ENCODE data around the gene STARD13.

The STARD13 gene

DNA sequence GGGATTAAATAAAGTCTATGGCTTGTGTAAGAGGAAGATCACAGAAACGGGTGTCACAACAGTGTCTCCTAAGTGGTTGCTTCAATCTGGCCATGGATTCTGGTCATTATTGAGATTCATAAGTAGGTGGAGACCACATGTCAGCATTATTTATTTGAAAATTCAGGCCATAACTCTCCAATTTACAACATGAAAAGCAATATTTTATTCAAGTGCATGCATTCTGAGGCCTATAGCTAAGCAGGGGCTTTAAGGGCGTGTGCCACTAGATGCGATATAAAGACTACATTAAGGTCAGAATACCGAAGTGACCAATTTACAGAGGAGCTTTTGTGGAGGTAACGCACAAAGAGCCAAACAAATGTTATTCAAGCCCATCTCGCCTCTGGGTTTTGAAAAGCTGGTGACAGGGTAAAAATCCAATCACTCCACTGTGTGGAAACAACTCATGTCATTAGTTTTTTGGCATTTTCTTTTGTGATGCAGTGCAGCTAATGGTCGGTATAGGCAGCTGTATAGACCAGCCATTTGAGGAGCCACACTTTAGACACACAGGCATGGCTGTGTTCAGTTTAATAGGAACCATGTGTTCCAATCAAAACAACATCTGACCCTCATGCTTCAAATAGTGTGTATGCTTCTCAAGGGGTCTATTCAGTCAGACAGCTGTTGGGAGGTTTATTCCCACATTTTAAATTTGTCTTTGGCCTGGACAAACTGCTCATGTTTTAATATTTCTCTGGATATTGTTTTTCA lies 145.6 kb downstream of the STARD13 start:
- no peak for DNase-seq

DNA sequence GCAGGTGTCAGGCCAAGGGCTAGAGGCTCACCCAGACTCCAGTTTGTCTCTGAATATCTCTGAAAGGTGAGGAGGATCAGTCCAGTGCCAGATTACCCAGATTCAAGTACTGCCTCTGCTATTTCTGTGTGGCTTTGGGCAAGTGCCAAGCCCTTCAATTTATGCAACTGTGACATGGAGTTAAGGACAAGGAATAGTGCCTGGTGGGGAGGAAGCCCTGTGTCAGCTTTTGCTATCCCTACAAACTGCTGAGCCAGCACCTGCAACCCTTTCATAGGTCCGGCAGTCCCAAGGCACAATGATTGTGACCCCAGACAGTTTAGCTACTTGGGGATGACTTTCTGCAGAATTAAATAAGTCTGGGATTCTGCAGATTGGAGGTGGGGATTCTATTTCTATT lies 146.4 kb downstream of the STARD13 start:
- DNase-seq: no peak

DNA sequence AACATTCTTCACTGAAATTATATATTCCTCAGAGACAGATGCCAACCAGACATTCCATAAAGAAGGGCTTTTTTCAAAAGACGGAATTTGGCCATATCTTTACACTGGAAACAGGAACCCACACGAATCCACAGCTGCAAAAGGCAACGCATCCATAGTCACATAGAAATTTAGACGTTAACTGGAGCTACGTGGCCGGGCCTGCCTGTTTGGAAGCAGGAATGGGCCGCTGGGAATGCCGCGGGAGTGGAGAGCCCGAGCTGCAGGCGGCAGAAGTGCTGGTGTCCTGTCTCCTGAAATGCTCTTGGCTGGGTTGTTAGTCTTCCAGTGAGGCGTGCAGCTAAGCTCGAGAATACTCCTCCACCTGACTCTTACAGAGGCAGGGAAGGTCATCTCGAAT lies 147.1 kb downstream of the STARD13 start:
- no peak for DNase-seq

DNA sequence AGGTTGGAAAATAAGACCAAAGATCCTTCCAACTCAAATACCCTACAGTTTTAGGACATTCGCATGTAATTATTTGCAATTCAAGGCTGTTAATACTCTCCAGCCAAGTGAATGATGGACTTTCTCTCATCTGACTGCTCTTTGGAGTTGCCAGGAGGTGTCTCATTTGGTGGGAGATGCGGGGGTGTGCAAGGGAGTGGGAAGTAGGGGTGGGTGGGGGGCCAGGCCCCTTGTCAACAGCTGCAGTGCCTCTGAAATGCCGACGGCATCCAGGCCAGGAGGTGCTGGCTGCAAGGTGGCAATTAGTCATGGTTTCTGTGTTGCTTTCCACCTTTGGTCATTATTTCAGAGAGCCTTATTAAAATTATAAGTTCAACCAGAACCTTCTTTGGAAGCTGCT lies 147.8 kb downstream of the STARD13 start:
- DNase-seq: no peak

DNA sequence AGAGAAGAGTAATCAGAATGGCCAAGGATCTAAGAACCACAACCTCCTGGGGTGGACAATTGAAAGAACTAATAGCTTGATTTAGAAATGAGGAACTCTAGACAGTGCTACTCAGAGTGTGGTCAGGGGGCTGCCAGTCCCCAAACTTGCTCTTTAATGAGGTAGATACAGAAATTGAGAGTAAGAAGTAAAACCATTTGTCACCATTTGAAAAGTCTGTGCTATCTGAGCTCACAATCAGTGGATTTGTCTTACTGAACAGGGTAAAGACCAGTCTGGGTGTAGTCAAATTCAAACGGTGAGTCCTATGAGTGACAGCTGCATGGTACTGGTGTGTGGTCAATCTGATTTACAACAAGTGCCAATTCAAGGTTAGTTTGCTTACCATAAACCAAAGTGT lies 150.5 kb downstream of the STARD13 start:
- DNase-seq: no peak

DNA sequence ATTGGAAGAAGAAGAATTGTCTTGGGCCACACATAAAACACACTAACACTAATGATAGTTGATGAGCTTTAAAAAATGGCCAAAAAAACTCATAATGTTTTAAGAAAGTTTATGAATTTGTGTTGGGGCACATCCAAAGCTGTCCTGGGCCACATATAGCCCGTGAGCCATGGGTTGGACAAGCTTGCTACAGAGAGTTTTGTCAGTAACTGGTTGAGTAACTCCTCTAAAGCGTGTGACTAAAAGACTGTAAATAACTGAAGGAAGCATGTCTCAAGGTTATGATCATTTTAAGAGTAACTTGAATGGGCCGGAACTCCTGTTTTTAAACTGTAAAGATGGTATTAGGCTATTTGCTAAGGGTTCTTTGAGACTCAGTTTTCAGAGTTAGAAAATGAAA lies 151.3 kb downstream of the STARD13 start:
- peak in 1 of 3 donors; percentile 22 for DNase-seq

DNA sequence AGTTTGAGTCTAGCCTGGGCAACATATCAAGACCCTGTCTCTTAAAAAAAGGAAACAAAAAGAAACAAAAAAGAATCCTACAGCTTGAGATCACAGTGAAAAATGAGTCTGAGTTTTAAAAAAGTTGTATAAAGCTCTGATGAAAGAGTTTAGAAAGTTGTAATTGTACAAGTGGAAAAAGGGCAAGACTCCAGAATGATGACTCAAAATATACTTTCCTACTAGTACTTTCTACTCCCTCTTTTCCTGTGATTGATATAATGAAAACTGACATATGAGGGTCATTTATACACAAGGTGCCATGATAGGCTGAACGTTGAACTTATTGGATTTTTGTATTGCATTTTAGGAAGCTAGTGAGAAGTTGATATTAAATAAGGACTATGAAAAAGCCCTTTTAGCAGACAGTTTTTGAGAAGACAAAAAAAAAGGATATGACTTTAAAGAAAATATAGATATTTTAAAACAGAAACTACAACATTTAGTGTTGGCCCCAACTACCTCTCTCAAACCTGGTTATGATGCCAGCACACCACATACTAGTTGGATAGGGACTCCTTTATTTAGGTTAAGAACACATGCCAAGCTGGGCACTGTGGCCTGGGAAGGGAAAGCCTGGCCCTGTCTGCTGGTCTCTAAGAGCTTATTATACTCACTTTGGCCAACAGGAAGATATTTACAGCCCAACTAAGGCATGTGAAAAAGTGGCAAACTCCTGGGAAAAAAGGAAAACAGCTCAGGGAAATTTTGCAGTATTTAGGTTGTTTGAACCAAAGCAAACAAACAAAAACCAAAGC lies 152.7 kb downstream of the STARD13 start:
- no peak for DNase-seq

DNA sequence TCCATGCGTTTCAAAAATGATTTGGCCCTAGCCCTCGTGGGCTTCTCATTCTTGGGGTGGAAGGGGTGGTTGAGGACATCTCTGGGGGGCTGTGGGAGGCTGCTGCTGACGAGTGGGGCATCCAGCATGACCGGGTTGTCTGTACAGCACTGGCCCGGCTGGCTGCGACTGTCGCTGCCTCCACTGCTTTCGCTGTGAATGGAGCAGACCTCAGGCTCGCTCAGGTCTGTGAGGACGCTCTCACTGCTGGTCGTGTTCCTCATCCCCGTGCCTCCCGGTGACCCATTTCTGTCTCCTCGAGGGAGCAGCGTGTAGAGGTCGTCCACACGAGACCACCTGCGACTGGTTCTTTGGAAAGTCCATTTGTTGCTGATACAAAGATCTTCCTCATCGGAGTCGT lies 155.7 kb downstream of the STARD13 start:
- DNase-seq: no peak

GRCh38 chr13:33129094-33129832 lies 156.3 kb downstream of the STARD13 start:
- DNase-seq: no peak

DNA sequence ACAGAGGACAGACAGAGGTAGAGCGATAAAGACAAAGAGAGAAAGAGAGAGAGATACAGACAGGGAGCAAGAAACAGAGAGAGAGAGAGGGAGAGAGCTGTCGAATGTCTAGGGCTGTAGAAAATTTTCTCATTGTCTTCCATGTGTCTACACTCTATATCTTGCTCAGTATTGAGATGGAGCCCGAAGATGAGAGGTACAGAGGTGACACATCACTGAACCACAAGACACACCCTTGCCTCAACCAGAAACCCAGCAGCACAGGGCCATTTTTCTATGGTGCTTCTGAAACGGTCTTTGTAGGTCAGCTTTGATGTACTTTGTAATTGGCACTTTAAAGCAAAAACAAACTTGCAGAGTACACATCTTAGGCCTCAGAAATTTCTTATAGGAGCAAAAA lies 157.4 kb downstream of the STARD13 start:
- DNase-seq: no peak

- DNase-seq: no peak
Observed at GRCh38 chr13:33127009-33127551, 158.5 kb downstream of the STARD13 start.

- peak; percentile 7 to 52 (median 18) for DNase-seq
Observed at GRCh38 chr13:33125821-33126570, 159.6 kb downstream of the STARD13 start.

GRCh38 chr13:33123066-33123859 lies 162.3 kb downstream of the STARD13 start:
- DNase-seq: peak; percentile 79 to 82 (median 79)

GRCh38 chr13:33119856-33120543 lies 165.6 kb downstream of the STARD13 start:
- DNase-seq: no peak

DNA sequence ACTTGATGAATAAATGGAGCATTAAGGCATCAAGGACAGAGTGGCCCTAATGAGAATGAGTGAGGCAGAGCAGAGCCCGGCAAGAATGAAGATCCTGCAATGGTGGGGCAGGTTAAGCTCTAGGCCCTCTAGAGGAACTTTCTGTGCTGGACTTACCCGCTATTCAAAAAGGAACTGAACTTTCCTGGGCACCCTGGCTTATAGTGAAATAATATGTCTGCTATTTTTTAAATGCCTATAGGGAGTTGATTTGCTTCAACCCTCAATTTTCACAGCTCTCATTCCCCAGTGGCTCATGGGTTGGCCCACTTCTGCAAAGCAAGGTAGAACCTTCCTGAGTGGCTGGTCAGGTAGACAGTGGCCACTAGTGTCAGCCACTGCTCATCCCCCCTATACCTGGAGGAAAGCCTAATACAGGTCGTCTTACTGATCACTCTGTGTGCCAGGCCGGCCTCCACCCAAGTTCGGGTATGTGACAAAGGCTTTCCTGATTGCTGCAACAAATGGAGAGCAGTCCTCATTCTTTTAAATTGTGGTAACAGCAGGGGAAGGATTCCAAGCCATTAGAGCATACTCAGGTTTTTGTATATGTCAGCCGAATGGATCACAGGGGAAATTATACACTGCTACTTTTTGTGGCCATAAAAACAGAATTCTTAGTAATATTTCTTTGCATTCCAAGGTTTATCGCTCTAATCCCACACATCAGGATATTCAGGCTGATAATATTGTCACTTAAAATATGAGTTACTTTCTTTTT lies 166.4 kb downstream of the STARD13 start:
- no peak for DNase-seq

- no peak for DNase-seq
Observed at GRCh38 chr13:33116321-33117010, 169.1 kb downstream of the STARD13 start.

DNA sequence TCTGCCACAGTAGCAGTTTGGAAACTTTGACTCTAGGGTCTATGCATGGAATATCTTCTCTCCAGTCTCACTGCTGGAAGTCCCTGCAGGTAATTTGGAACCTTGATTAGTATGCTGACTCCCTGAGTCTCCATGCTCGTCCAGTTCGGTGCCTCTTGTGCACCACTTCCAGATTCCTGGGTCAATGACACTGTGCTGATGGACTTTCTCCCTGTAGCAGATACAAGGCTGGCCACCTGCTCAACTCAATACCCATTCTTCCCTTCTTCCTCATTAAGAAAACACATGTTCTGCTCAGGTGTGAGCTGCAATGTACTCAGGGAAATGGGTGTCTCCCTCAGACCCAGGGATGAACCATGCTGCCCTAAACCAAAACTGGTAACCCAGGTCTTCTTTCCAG lies 170.3 kb downstream of the STARD13 start:
- DNase-seq: no peak

DNA sequence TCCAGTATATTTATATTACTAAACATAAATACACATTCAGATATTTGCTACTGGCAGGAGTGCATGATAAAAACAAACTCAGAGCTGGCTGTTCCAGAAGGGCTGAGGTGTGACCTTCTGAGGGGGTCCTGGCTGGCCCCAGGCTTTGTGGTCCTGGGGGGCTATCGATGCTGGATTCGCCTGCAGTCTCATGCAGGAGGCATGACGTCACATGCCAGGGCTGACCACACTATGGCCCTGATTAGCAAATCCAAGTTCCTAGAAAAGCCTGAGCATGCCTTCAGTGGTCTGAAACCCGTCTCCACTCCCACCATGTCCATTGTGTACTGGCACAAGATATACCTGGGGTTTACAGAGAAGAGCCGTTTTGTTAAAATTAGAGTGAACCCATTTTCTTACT lies 171.4 kb downstream of the STARD13 start:
- DNase-seq: no peak

DNA sequence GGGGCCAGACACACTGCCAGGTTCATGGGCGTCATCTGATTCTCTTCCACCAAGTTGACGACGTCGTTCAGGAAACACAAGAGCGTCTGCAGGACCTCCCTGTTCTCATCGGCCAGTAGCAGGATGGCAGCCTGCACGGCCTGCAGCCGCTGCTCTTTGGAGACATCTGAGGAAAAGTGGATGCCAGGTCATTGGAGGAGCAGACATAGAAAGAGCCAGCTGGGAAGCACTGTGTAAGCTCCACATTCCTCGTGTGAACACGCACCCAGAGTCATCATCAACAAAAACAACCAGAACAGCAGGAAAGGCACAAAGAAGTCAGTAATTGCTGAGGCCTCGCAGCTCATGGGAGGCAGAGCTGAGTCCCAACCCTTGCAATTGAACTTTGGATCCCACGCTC lies 172.8 kb downstream of the STARD13 start:
- no peak for DNase-seq

Measured in suppressor macrophage treated with lipopolysaccharide for 1 hour (primary cell).